ENCODE results near the gene GSTP1.
"Not testable (repeated sequence)": the region's sequence is repeated elsewhere in the genome, so short reads cannot be mapped to it uniquely, and the experiment has no call there.

The GSTP1 gene

GRCh38 chr11:67564230-67564629 lies 19.4 kb upstream of the GSTP1 start:
- no peak for DNase-seq

GRCh38 chr11:67571443-67571842 lies 12.2 kb upstream of the GSTP1 start:
- DNase-seq = no peak

- DNase-seq = no peak
These were observed 11.3 kb upstream of the GSTP1 start for GRCh38 chr11:67572305-67572704.

DNA sequence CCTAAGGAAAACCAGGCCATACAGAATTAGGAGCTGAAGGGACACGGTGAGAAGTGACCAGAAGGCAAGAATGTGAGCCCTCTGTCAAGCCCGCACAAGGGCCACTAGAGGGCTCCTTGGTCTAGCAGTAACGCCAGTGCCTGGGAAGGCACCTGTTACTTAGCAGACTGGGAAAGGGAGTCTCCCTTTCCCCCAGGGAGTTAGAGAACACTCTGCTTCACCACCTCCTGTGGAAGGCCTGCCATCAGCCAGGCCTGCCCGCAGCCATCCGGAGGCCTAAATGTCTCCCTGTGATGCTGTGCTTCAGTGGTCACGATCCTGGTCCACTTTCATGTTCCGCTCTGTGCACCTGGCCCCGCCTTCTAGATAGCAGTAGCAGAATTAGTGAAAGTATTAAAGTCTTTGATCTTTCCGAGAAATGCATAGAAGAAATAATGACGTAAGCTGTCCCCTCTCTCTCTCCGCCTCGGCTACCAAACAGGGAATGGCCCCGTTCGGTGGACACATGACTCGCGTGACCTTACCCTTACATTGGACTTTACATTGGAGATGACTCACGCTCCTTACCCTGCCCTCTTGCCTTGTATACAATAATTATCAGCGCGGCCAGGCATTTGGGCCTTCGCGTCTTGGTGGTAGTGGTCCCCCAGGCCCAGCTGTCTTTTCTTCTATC lies 10.7 kb upstream of the GSTP1 start:
- peak; percentile 28 for DNase-seq

- DNase-seq = no peak
These were observed 8.7 kb upstream of the GSTP1 start for GRCh38 chr11:67574938-67575337.

DNA sequence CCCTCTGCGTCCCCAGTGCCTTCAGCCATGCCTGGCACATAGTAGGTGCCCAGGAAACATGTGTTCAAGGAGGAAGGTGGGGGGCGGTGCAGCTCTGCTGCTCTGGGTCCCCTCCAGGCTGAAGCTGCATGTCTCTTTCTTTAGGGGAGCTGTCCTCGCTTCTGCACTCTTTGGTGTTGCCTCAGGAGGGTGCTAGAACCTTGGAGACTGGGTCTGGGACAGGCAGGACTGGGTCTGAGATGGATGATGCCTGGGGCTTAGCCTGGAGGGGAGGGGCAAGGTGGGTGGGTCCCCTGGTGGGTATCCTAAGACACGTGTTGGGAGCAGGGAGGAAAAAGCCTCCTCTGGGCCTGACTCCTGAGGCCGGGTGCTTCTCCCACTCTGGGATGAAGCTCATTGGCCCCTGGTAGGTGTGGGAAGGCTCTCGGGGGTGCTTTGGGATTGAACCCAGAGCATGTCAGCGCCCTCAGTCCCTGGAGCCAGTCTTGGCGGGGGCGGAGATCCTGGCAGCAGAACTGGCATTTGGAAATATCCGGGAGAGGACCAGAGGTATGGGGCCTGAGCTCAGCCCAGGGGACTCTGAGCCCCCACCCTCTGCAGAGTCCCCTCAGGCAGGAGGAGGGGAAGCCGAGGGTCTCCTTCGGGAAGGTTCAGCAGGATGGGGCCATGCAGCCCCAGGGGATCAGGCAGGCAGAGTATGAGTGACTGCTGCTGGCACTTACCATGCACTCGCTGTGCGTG lies 6.7 kb upstream of the GSTP1 start:
- DNase-seq = no peak

DNA sequence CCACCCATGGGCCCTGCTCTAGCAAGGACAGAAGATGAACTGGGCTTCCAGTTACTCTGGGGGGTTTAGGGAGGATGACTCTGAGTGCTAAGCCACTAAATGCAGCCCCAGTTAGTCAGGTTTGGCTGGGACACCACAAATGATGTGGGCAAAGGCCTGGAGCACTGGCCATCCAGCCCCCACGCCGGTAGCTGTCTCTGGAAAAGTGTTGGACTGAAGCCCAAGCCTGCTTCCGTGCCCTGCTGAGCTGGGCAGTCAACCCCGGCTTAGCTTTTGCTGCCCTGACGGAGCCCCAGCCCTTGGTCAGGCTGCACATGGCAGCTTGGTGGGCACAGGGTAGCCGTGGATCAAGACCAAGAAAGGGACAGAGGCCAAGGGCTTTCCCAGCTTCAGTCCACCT lies 5.7 kb upstream of the GSTP1 start:
- DNase-seq = no peak

GRCh38 chr11:67581469-67581868 lies 2.1 kb upstream of the GSTP1 start:
- no peak for DNase-seq

DNA sequence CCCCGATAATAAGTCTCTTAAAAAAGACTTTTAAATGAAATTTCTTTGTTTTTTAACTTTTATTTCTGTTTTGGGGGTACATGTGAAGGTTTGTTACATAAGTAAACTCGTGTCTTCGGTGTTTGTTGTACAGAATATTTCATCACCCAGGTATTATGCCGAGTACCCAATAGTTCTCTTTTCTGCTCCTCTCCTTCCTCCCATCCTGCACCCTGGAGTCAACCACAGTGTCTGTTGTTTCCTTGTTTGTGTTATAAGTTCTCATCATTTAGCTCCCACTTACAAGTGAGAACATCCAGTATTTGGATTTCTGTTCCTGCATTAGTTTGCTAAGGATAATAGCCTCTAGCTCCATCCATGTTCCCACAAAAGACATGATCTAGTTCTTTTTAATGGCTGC lies 1.6 kb upstream of the GSTP1 start:
- DNase-seq = no peak

GRCh38 chr11:67584205-67584880 lies 731 bp downstream of the GSTP1 start:
- peak; percentile 36 for DNase-seq

- DNase-seq = no peak
These were observed 1.6 kb downstream of the GSTP1 start for GRCh38 chr11:67584881-67585873.

DNA sequence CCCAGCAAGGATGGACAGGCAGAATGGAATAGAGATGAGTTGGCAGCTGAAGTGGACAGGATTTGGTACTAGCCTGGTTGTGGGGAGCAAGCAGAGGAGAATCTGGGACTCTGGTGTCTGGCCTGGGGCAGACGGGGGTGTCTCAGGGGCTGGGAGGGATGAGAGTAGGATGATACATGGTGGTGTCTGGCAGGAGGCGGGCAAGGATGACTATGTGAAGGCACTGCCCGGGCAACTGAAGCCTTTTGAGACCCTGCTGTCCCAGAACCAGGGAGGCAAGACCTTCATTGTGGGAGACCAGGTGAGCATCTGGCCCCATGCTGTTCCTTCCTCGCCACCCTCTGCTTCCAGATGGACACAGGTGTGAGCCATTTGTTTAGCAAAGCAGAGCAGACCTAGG lies 2.3 kb downstream of the GSTP1 start:
- DNase-seq = no peak

GRCh38 chr11:67586568-67587250 lies 3.1 kb downstream of the GSTP1 start:
- DNase-seq = no peak

DNA sequence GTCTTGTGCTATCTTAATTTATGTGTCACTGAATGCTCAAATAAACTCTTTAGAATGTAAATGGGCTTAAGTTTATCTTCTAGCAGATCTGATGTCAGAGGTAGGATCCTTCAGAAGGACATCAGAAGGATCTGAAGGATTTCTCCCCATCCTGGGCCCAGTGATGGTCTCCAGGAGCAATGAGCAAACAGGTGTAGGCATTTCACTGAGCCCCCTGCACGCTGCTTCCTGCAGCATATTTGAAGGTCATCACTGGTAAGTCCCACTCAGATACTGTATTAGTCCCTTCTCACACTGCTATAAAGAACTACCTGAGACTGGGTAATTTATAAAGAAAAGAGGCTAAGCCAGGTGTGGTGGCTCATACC lies 4.5 kb downstream of the GSTP1 start:
- DNase-seq = no peak

DNA sequence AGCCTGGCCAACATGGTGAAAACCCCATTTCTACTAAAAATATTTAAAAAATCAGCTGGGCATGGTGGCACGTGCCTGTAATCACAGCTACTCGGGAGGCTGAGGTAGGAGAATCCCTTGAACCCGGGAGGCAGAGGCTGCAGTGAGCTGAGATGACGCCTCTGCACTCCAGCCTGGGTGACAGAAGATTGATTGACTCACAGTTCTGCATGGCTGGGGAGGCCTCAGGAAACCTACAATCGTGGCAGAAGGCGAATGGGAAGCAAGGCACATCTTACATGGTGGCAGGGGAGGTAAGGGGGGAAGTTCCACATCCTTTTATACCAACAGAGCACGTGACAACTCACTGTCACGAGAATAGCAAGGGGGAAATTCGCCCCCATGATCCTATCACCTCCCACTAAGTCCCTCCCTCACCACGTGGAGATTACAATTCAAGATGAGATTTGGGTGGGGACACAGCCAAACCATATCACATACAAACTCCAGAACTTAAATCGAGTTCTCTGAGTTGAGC lies 5.3 kb downstream of the GSTP1 start:
- DNase-seq = not testable (repeated sequence)

DNA sequence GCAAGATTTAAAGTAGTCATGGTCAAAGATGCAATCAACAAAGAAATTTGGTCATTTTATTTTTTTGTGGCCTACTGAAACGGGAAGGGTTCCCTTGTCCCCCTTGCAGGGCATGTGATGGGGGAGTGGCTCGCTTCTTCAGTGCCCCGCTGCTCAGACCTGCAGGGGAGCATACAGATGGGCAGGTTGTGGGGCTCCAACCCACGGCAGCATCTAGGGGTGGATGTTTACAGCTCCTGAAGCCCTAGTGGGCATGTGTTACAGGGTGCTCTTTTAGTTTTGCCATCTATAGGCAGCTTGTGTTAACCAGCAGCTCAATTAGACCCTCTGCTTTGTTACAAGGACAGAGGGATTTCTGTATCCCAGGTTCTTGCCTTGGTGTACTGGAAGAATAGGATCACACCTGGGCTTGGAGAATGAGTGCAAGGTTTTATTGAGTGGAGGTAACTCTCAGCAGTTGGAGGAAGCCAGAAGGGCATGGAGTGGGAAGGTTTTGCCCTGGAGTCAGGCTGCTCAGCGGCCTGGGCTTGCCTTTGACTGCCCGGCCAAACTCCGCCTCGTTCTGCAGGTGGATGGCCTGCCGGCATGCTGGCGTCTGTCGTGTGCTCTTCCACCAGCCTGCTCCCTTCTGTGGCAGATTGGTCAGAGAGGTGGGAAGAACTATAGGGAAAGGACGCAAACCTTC lies 9.4 kb downstream of the GSTP1 start:
- DNase-seq = no peak

GRCh38 chr11:67593565-67593905 lies 9.9 kb downstream of the GSTP1 start:
- no peak for DNase-seq

GRCh38 chr11:67594480-67594879 lies 10.9 kb downstream of the GSTP1 start:
- DNase-seq = no peak

- DNase-seq = no peak
These were observed 13.2 kb downstream of the GSTP1 start for GRCh38 chr11:67596753-67597300.

GRCh38 chr11:67597458-67597857 lies 13.8 kb downstream of the GSTP1 start:
- DNase-seq = not testable (repeated sequence)

GRCh38 chr11:67597963-67598362 lies 14.4 kb downstream of the GSTP1 start:
- not testable (repeated sequence) for DNase-seq
